Cardiac muscle cell (in vitro differentiated cells and primary cell): ENCODE results near the gene SIGLEC5. TPM values are rescaled to one million over a fixed set of nuclear protein-coding genes. Genes with fewer than 3 reads are reported as not detected.

ENCODE experiments used
- DNase-seq, 2 donors: peaks; one replicate each; pipeline versions ENCODE4 v3.0.0 to v3.0.0-alpha.2; 2010 to 2017; ENCODE audit warnings: low read depth in 1 of 2, low spot score in 1 of 2
- H3K27ac ChIP-seq: fragments of 200-600 bp; sonication (generic); 2 replicates; pipeline ENCODE4 v1.5.1; 2016
- H3K27me3 ChIP-seq: fragments of 200-600 bp; sonication (generic); 2 replicates; pipeline ENCODE4 v1.6.0; 2016; ENCODE audit warnings: control low read depth
- H3K36me3 ChIP-seq: fragments of 200-600 bp; sonication (generic); 2 replicates; pipeline ENCODE4 v1.5.1; 2016; ENCODE audit warnings: control low read depth
- H3K4me1 ChIP-seq: fragments of 200-600 bp; sonication (generic); 2 replicates; pipeline ENCODE4 v1.8.1; 2017; ENCODE audit warnings: low read depth, mild to moderate bottlenecking, mixed run types
- H3K4me3 ChIP-seq: fragments of 200-600 bp; sonication (generic); 2 replicates; pipeline ENCODE4 v1.5.1; 2016; ENCODE audit warnings: mild to moderate bottlenecking
- H3K9me3 ChIP-seq: fragments of 200-600 bp; sonication (generic); 2 replicates; pipeline ENCODE4 v1.5.1; 2017; ENCODE audit warnings: low read depth, mild to moderate bottlenecking, control low read depth
- polyA plus RNA-seq: library from polyadenylated mRNA; unstranded; fragments of >200 nt; fragmentation: Nextera tagmentation; extraction: Ambion mirVana; gene quantifications from 2 replicates; pipeline ENCODE4 v1.2.1, GENCODE V29; 2016
- total RNA-seq: library from RNA; depleted of rRNA; stranded (reverse); fragments of >200 nt; gene quantifications from 2 replicates; pipeline ENCODE4 v1.2.3, GENCODE V29; 2016
- TF ChIP-seq, protein P1 (sequence below): IDR thresholded peaks from 2 replicates; pipeline ENCODE4 v1.5.1; 2012; ENCODE audit warnings: low read depth, mild to moderate bottlenecking, low read length

The SIGLEC5 gene
- total and polyA plus RNA-seq, 2 experiments from 2014 or later: not detected

DNA sequence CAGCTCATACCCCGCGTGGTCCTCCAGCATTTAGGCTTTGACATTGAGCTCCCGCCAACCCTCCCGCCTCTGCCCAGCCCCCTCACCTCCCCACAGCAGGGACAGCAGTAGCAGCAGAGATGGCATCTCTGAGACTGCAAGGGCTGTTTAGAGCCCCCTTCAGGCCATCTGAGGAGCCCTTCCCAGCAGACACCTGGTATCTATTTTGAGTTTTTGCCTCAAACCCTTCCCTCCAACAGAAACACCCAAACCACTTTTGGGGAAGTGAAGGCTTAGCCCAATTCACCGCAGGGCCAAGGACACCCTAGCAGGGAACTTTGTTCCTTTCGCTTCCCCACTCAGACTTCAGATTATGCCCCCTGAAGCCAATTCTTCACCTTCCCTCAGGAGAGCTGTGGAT is 65.4 kb downstream of the SIGLEC5 start:
- H3K36me3 ChIP-seq: no peaks in the 10 kb centered on the region
- H3K9me3 ChIP-seq: no peaks in the 10 kb centered on the region
- TF ChIP-seq, protein P1, sequence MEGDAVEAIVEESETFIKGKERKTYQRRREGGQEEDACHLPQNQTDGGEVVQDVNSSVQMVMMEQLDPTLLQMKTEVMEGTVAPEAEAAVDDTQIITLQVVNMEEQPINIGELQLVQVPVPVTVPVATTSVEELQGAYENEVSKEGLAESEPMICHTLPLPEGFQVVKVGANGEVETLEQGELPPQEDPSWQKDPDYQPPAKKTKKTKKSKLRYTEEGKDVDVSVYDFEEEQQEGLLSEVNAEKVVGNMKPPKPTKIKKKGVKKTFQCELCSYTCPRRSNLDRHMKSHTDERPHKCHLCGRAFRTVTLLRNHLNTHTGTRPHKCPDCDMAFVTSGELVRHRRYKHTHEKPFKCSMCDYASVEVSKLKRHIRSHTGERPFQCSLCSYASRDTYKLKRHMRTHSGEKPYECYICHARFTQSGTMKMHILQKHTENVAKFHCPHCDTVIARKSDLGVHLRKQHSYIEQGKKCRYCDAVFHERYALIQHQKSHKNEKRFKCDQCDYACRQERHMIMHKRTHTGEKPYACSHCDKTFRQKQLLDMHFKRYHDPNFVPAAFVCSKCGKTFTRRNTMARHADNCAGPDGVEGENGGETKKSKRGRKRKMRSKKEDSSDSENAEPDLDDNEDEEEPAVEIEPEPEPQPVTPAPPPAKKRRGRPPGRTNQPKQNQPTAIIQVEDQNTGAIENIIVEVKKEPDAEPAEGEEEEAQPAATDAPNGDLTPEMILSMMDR: no peak
- H3K27me3 ChIP-seq: peaks cover 8% of the 10 kb centered on the region
- no peaks in the 10 kb centered on the region for H3K4me1 ChIP-seq
- H3K27ac ChIP-seq: no peak overlapping the region
- no peak overlapping the region for H3K4me3 ChIP-seq
- no peak for DNase-seq

Other genes with a start within 250 kb of the SIGLEC5 start
- gene LIM2, start 242.4 kb downstream of the SIGLEC5 start, total RNA-seq: not detected in 2 replicates
- not detected in 2 replicates for gene LIM2, start 242.4 kb downstream of the SIGLEC5 start, polyA plus RNA-seq
- not detected in 2 replicates for gene C19orf84, start 239.8 kb downstream of the SIGLEC5 start, total RNA-seq
- gene C19orf84, start 239.8 kb downstream of the SIGLEC5 start, polyA plus RNA-seq: not detected in 2 replicates
- gene SIGLEC10, start 212.8 kb downstream of the SIGLEC5 start, total RNA-seq: not detected in 2 replicates
- 0.22 and 0.55 TPM in 2 replicates for gene SIGLEC10, start 212.8 kb downstream of the SIGLEC5 start, polyA plus RNA-seq
- not detected in 2 replicates for gene SIGLEC8, start 171.9 kb downstream of the SIGLEC5 start, total RNA-seq
- not detected in 2 replicates for gene SIGLEC8, start 171.9 kb downstream of the SIGLEC5 start, polyA plus RNA-seq
- not detected in 2 replicates for gene CEACAM18, start 151.9 kb downstream of the SIGLEC5 start, total RNA-seq
- gene CEACAM18, start 151.9 kb downstream of the SIGLEC5 start, polyA plus RNA-seq: not detected in 2 replicates
- not detected in 2 replicates for gene SIGLEC12, start 128.6 kb downstream of the SIGLEC5 start, total RNA-seq
- not detected in 2 replicates for gene SIGLEC12, start 128.6 kb downstream of the SIGLEC5 start, polyA plus RNA-seq
- not detected in 2 replicates for gene SIGLEC6, start 98.7 kb downstream of the SIGLEC5 start, total RNA-seq
- gene SIGLEC6, start 98.7 kb downstream of the SIGLEC5 start, polyA plus RNA-seq: not detected in 2 replicates
- gene ZNF175, start 59.1 kb downstream of the SIGLEC5 start, total RNA-seq: 4.4 and 7.0 TPM in 2 replicates
- gene ZNF175, start 59.1 kb downstream of the SIGLEC5 start, polyA plus RNA-seq: 2.3 and 3.6 TPM in 2 replicates
- gene SIGLEC14, start 16.4 kb upstream of the SIGLEC5 start, total RNA-seq: not detected in 2 replicates
- gene SIGLEC14, start 16.4 kb upstream of the SIGLEC5 start, polyA plus RNA-seq: not detected in 2 replicates
- gene SPACA6, start 62.9 kb upstream of the SIGLEC5 start, total RNA-seq: 13.8 and 23.4 TPM in 2 replicates
- gene SPACA6, start 62.9 kb upstream of the SIGLEC5 start, polyA plus RNA-seq: 11.0 and 16.5 TPM in 2 replicates
- gene HAS1, start 93.6 kb upstream of the SIGLEC5 start, total RNA-seq: 0.11 and 0.27 TPM in 2 replicates
- gene HAS1, start 93.6 kb upstream of the SIGLEC5 start, polyA plus RNA-seq: 0.46 and 0.61 TPM in 2 replicates
- not detected in 2 replicates for gene FPR1, start 121.5 kb upstream of the SIGLEC5 start, total RNA-seq
- gene FPR1, start 121.5 kb upstream of the SIGLEC5 start, polyA plus RNA-seq: not detected in 2 replicates
- not detected in 2 replicates for gene FPR2, start 130.8 kb upstream of the SIGLEC5 start, total RNA-seq
- not detected in 2 replicates for gene FPR2, start 130.8 kb upstream of the SIGLEC5 start, polyA plus RNA-seq
- gene FPR3, start 164.8 kb upstream of the SIGLEC5 start, total RNA-seq: not detected in 2 replicates
- gene FPR3, start 164.8 kb upstream of the SIGLEC5 start, polyA plus RNA-seq: not detected in 2 replicates